GM18499 (cell line): ENCODE measurements around the gene TXNRD1.
"Not testable (repeated sequence)": the region's sequence is repeated elsewhere in the genome, so short reads cannot be mapped to it uniquely, and the experiment has no call there.

Source experiments
- ATAC-seq: cut with Tn5 transposase; IDR thresholded peaks from one replicate; pipeline ENCODE4 v1.9.1; 2021; ENCODE audit warnings: moderate number of reproducible peaks; ENCODE audit not compliant: insufficient read depth, unreplicated experiment

Gene TXNRD1

DNA sequence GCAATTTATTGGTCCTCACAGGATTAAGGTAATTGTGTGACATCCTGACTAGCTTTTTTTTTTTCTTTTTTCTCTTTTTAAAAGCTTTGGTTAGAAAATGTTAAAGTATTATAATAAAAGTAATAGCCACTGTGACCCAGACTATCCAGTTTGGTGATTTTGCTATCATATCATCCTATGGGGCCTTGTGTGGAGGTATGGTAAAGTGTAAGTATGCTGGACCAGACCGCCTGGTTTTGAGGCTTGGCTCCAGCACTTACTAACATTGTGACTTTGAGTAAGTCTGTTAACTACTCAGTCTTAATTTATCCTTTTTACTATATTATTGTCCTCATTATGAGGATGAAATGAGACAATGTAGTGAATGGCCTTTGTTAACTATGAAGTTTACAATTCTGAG lies 103.4 kb downstream of the TXNRD1 start:
- ATAC-seq: no peak

DNA sequence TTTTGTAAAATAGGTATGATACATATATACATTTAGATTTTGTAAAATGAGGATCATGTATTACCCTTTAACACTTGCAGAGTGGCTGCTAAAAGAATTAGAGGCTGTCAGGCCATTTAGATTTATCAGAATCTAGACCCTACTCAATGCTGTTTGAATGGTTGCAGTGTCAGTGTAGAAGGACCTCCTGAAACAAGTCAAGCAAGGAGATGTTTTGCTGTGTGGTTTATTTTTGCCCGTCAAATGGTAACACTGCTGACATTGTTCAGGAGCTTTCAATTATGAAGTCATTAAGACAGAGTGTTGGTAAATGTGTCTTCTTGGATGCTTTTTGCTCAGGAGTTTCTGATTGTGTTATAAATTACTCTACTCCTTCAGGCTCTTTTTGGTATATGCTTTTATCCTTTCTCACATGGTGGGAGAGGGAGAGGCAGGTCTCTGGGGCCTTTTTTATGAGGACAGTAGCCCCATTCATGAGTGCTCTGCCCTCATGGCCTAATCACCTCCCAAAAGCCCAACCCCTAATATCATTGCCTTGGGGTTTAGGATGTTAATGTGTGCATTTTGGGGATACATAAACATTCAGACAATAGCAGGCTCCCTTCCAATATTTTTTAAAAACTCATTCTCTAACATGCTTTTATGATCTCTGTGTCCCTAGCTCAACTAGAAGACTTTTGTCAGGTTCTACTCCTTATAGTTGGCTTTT lies 104.5 kb downstream of the TXNRD1 start:
- no peak for ATAC-seq

DNA sequence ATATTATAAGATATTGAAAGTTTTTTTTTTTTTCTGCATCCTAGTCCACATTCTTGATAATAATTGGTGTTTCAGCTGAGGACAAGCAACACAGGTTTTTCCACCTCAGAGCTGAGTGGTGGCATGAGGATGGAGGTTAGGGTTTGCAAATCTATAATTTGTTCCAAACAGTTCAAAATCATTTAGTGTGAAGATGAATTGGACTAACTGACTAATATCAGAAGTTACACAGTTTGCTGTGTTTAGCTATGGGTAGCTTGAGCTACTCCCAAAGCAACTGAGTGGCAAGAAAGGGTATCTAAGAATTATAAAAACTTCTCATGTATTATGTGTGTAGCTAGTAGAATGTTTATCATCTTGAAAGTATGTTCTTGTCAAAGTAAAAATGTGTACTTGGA lies 105.0 kb downstream of the TXNRD1 start:
- no peak for ATAC-seq

DNA sequence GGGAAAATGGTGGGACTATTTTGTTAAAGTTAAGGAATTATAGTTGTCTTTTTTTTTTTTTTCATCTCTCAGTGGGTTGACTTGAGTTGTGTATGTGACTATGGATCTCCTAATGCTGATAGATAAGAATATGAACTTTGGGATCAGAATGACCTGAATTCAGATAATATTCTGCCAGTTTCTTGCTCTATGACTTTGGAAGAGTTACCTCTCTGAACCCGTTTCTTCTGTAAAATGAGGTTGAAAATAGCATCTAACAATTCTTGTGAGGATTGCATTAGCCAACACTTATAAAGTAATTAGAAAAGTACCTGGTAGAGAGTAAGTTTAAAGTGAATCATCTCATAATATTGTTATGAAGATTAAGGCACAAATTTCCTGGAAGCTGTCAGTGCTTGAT lies 106.4 kb downstream of the TXNRD1 start:
- no peak for ATAC-seq

DNA sequence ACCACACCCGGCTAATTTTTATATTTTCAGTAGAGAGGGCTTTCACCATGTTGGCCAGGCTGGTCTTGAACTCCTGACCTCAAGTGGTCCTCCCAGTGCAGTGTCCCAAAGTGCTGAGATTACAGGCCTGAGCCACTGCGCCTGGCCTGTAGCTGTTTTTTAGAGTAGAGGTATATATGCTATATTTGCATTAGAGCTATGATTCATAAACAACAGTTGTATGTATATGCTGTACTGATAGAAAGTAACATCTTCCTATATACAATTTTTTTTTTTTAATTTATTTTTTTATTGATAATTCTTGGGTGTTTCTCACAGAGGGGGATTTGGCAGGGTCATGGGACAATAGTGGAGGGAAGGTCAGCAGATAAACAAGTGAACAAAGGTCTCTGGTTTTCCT lies 107.0 kb downstream of the TXNRD1 start:
- ATAC-seq: not testable (repeated sequence)

DNA sequence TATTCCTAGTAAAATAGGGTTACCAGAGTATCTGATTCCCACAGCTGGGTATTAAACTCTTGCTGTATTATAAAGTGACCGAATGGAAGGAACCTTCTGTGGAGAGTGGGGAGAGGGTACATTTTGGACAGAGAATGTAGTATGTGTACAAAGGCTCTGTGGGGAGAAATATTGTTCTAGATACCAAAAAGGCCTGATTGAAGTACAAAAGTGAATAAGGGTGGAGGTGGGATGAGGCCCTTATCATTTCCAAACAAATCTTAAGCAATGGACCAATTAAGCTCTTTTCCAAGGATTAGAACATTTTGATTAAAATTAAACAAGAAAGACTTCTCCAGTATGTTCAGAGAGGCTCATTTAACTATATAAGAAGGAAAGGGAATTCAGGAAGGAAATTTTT lies 108.3 kb downstream of the TXNRD1 start:
- no peak for ATAC-seq

DNA sequence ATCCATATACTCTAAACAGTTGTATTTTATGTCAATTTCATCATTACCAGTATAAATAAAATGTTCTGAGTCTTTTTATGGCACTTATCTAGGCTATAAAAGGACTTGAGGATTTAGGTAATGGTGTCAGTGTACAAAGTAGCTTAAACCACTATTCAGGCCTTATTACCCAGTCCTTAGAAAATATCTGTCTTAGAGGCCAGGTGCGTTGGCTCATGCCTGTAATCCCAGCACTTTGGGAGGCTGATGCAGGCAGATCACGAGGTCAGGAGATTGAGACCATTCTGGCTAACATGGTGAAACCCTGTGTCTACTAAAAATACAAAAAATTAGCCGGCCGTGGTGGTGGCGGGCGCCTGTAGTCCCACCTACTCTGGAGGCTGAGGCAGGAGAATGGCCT lies 112.7 kb downstream of the TXNRD1 start:
- not testable (repeated sequence) for ATAC-seq

DNA sequence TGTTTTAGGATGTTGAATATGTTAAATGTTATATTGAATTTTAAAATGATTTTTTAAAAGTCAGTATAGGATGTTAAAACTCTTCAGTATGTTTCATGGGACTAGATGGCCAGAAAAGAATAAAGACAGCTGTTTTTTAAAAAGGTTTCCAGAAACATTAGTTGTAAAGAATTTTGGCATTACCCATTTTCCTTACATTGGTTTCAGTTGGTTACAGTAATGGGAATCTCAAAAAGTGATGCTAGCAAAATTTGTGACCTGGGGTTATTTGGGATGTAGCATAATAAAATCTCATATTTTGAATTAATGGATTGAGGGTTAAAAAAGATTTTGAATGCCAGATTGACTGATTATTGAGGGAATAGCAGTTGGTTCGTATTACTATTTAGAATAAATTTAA lies 113.2 kb downstream of the TXNRD1 start:
- no peak for ATAC-seq

DNA sequence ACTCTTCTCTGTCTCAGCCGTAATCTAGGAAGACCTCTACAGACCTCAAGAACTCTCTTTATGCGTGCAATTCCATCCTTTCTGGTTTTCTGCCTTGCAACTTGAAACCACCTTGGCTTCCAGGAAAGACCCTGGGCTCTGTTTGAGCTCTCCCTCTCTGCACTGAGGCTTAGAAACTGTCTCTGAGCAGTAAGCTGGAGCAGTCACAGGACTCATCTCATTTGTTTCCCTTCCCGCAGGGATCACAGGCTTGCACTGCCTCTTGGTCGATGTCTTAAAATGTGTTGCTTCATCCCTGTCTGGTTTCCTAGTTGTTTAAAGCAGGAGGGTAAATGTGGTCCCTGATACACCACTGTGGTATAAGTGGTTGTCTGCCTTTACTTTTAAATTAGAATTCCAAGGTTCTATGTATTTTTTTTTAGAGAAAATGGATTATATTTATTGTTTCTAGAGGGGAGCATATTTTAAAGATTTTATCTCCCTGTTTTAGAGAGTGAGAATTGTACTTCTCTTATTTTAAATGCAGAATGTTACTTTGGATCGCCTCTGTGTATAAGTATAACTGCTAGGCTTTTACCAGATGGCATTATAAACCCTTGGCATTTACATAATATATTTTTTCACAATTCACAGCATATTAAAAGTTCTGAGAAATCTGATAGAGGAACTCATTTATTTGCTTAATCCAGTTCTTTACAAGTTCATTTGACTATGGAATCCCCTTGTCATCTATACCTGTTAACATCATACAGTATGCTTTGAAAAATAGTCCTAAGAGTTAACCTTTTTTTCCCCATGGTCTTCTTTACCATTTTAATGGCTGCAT lies 114.3 kb downstream of the TXNRD1 start:
- no peak for ATAC-seq

DNA sequence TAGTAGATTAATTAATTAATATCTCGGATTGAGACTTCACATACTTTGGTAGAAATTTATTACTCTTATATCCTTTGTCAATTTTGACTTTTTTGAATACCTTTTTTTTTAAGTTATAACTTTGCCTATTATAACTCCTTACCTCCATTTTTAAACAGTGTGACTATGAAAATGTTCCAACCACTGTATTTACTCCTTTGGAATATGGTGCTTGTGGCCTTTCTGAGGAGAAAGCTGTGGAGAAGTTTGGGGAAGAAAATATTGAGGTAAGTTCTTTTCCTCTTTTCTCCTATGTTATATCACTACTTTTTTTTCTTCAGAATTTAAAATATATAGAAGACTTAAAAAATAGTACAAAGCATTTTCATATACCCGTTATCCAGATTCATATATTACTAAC lies 115.8 kb downstream of the TXNRD1 start:
- ATAC-seq: no peak

DNA sequence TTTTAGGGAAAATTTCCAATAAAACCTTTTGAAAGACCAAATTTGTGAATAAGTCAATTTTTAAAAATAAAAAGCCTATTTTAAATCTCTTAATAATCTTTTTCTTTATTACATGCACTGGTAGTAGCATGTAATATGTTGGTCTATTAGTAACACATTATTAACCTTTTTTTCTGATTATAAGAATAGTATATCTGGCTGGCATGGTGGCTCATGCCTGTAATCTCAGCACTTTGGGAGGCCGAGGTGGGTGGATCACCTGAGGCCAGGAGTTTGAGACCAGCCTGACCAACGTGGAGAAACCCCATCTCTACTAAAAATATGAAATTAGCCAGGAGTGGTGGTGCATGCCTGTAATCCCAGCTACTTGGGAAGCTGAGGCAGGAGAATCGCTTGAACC lies 116.7 kb downstream of the TXNRD1 start:
- not testable (repeated sequence) for ATAC-seq

DNA sequence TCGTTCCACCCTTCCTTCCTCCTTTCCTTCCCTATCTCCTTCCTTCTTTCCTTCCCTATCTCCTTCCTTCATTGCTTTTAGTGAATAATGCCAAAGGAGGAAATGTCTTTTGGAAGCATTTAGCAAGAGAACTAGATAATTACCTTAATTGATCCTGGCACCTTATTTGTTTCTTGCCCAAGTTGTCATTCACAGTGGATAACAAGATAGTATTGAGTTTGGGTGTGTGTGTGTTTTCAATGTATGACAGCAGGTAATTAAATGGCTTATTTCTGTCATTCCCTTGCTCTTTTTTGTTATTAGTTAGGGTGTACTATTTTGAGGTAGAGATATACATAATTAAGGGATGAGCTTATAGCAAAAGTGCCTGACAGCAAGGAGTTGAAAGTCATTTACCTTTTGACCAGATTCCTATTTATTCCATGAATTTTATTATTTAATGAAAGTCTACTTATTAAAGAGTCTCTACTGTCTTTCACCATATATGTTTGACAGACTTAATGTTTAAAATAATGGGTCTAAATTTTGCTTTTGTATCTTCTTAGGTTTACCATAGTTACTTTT lies 118.2 kb downstream of the TXNRD1 start:
- no peak for ATAC-seq

DNA sequence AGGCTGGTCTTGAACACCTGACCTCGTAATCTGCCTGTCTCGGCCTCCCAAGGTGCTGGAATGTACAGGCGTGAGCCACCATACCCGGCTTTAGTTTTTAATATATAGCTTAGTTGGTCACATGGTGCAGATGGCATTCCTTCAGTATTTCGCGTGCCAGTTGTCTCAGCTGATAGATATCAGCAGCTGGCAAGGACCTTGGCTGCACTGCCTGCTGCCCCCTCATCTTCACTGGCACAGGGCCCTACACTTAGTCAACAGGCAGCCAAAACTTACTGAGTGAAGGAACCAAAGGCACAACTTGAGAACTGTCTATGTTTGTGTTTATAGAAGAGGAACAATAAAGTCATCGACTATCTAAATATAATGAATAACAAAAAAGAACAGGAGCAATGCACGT lies 119.0 kb downstream of the TXNRD1 start:
- ATAC-seq: no peak

DNA sequence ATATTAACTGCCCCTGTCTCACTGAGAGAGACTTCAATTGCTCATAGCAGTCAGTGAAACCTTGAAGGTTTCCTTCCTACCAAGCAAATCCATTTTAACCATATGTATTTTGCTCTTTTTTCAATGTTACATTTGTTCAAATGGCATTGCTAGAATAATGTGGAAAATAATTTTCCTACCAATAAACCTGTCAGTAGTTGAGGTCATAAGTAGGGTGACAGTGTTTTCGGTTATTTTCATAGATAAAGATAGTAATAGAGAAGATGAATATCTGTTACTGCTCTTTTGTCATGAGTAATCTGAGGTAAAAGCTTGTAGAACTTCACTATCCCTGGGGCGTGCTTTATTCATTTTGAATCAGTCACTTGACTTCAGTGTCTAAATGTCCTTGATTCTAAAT lies 120.5 kb downstream of the TXNRD1 start:
- ATAC-seq: no peak

DNA sequence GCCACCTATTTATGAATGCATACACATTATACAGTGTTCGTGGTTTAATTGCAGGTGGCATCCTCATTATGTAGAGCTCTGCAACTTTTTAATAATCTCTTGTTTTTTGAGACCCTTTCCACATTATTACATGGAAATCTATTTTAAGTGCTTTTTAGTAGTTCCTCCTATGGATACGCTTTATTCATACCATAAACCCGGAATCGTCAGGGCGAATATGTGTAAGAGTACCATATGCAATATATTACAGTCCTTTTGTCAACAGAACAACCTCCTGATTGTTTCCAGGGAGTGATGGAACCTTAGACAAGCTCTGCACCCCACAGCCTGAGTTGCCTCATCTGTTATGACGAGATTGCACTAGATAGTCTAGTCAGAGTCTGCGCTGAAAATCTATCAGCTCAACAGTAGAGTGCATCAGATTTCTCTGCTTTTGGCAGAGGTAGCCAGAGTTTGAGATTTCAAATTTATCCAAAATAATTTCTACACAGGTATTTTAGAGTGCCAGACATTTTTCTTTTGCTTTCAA lies 121.5 kb downstream of the TXNRD1 start:
- no peak for ATAC-seq

DNA sequence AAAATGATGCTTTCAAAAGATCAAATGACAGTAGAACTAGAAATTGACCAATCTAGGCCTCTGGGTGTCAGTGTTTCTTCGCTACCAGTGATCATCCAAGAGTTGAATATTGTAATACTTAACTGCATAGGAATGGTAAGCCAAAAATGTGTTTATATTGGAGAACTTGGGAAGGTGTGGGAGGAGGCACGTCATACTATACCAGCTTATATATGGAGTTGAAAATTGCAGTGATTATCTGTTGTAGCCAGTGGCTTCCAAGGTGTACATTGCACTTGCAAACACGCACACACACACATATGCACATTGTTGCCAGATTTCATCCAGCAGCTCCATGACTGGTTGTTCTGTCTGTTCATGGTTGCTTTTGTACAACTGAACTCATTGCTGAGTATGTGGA lies 124.1 kb downstream of the TXNRD1 start:
- ATAC-seq: no peak

DNA sequence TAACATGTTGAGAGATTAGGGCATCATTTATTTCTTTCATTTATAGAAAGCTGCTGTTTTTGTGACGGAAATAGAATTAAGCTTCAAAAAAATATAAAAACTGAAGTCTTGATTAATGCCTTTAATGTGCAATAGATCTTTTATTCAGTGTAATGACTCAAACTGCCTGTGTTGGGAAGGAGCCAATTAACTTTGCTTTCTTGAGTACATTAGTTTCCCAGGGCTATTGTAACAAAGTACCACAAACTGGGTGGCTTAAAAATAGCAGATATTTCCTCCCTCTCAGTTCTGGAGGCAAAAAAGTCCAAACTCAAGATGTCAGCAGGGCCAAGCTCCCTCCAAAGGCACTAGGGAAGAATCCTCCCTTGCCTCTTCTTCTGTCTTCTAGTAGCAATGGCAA lies 124.6 kb downstream of the TXNRD1 start:
- no peak for ATAC-seq

DNA sequence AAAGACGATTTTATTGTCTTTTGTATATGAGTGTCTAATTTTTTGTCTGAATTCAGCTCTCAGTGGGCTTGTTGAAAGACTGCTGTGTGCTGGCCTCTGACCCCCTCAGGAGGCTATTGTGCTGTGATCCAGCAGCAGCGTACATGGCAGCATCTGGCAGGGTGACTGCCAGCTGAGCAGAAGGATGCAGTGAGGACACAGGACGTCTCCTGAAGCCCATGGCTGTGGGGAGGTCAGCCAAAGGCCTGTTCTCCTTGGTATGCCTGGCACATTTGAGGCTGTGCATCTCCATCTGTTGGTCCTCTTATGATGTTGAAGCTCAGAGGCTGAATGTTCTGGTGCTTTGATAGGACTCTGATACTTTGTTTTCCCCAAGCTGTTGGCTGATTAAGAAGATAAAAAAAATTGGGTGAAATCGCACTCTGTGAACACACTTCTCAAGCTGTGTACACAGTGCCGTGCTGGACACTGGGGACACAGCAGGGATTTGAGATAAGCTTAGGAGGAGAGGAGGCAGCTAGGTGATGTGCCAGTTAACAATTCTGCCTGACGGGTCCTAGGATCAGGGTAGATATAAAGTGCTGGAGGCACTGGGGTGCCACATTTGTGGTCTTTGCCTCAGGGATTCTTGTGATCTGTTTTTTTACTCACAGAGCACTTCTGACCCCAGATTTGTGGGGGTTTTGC lies 125.5 kb downstream of the TXNRD1 start:
- ATAC-seq: no peak

DNA sequence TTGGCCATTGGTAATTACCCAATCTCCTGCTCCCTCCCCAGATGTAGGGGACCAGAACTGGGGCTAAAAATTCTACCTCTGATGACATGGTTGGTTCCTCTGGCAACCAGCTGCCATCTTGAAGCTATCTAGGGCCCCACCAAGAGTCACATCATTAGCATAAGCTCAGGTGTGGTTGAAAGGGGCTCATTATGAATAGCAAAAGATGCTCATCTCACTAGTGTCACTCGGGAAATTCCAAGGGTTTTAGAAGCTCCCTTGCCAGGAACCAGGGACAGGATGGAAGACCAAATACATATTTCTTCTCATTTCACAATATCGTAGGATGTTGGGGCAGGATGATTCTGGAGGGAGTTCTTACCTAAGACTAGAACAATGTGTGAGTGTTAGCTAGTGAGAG lies 126.6 kb downstream of the TXNRD1 start:
- no peak for ATAC-seq

DNA sequence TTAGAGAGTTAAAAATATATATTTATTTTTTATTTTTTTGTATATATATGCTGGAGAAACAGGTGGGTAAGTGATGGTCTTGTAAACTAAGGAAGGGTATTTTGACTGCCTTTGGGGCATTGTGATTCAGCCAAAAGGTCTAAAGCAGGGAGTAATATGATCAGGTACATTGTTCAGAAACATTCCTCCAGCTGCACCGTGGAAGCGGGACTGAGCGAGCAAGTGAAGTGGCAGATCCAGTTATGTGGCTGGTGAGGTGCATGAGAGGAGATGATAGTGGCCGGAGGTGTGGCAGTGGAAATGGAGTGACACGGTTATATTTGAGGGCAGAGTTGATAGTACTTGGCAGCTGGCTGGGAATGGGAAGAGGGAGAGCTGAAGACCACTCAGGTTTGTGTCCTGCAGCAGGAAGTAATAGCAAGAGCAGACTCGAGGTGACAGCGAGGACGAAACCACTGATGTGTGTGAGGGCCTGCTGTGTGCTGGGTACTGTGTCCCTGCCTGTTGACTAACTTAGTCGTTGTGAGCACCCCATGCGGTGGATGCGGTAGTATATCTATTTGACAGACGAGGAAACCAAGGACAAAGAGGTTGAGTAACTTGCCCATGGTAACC lies 127.2 kb downstream of the TXNRD1 start:
- no peak for ATAC-seq
